Measurements from ENCODE around the gene NRG2.
A peak's percentile ranks its signal among the peaks of the same experiment; 100 is the strongest.

The NRG2 gene

DNA sequence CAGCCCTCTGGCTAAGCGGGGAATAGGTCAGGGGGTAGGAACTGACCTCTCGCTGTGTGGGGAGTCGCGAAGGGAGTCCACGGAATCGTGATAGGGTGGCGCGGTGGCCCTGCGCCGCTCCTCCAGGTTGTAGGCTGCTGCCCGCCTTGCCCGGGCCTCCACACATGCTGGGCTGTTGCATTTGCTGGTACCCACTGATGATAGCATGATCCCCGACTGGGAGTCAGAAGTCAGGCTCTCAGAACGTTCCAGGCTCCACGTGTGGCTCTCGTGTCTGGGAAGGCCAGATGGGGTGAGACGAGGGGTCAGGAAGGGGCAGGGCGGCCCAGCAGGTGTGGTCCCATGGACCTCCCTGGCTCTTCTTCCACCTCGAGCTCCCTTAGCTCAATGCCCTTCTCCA lies 191.5 kb downstream of the NRG2 start:
- no peak for DNase-seq

DNA sequence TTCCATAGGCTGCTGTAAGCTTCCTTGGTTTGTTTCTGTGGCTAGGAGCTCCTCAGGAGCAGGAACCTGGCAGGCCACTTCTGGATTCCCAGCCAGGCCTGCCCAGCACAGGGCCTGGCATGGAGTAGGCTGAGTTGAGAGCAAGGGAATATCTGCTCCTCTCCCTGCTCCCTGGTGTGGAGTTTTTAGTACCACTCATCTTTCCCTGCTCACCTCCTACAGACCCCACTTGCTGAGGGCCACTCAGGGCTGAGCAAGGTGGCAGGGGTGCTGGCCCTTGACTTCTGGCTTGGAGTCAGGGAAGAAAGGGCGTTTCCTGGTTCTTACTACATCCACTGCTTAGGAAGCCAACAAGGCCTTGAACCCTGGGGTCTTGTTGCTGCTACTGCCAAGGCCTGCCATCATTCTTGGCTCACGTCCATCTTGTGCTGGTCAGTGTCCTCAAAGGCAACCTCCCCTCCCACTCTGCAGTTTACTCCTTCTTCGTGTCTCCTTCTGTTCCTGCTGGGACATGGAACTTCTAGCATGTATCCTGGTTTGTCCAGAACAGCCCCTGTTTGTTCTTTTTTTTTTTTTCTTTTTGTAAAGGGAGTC lies 192.6 kb downstream of the NRG2 start:
- DNase-seq: no peak

DNA sequence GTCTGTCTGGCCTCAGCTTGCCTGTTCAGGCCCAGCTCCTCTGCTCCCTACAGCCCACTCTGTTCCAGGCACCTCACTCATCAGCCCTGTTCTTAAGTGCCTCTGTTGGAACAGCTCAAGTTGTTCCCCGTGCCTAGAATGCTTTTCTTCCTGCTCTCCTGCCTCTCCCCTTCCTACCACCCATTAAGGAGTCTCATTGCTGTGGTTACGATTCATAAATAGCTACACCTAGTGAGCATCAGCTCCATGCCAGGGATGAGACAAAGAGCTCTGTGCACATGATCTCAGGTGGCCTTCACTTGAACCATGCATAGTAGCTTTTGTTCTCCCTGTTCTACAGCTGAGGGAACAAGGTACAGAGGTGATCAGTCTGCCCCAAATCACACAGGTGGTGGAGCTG lies 193.2 kb downstream of the NRG2 start:
- no peak for DNase-seq

DNA sequence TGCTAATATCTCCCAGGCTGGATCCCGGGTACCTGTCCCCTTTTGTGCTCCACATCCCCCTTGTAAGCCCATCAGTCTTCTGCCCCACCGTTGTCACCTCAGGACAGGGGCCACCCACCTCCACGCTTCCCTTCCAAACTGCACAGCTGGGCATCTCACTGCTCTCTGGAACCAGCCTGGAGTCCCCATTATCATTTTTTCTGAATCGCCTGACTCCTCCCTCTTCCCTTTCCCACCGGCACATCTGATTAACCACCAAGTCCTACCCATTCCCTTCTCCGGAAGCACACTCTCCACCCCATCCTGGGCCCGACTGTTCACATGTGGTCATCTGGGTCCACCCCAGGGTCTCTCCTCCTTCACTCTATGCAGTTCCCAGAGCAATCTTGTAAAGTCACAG lies 193.6 kb downstream of the NRG2 start:
- no peak for DNase-seq

DNA sequence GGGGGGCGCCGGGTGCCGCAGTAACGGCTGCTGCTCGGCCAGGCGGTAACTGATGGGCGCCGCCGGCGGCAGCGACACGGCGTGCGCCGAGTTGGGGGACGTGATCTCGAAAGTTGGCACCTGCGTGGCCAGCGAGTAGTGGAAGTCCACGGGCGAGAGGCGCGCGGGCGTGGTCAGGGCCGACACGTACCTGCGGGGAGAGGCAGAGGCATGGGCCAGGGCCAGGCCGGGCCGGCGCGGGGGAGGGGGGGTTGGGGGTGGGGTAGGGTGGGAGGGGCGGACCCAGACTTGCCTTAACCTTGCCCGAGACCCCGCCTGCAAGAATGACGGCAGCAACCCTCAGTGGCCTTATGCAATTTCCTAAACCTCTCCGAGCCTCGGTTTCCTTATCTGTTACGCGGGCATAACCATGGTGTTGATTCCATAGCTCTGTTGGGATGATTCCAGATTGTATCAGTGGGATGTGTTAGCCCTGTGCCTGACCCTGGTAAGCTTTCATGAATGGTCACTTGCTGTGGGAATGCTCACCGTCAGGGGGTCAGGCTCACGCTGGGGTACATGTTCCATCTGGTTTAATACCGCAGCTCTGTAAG lies 194.5 kb downstream of the NRG2 start:
- DNase-seq: peak; percentile 33

DNA sequence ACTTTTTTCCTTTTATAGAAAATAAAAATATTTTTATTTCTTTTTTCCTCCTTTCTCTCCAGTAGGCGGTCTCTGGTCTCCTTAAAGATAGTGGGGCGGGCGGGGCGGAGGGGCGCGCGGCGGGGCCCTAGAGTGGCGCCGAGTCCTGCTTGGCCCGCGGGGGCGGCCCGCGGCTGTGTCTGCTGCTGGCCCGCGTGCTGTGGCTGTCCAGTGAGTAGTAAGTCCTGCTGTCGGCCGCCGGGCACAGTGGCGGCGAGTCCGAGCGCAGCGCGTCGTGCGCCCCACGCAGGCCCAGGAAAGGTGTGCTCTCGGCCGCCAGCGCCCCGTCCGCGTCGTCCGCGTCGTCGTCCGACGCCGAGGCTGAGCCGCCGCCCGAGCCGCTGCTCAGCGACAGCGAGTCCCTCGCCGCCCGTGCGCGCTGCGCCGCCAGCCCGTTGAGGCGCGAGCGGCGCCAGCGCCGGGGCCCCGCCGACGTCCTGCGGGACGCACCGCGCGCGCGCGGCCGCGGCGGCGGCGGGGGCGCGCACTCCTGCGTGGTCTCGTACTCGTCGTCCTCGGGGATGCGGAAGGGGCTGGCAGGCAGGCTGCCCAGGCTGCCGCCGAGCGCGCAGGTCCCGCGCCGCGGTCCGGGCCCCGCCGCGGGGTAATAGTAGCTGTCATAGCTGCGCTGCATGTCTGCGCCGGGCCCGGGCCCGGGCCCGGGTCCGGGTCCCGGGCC lies 195.2 kb downstream of the NRG2 start:
- peak; percentile 77 for DNase-seq

DNA sequence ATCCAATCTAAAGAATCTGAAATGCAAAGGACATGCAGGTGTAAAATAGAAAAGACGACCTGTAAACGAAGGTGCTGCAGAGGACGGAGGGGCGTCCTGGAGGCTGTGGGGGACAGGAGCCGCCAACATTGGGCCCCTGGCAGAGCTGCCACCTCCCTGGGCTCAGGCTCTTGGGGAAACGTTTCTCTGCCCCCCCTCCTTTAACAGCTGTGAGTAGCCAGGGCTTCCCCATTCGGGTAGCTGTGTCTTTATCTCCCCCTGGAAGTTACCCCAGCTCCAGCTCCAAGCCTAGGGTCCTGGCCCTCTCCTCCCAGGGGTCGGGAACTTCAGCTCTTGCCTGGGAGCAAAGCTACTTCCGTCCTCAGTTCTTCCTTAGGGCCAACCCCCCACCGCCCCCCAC lies 196.0 kb downstream of the NRG2 start:
- DNase-seq: no peak

DNA sequence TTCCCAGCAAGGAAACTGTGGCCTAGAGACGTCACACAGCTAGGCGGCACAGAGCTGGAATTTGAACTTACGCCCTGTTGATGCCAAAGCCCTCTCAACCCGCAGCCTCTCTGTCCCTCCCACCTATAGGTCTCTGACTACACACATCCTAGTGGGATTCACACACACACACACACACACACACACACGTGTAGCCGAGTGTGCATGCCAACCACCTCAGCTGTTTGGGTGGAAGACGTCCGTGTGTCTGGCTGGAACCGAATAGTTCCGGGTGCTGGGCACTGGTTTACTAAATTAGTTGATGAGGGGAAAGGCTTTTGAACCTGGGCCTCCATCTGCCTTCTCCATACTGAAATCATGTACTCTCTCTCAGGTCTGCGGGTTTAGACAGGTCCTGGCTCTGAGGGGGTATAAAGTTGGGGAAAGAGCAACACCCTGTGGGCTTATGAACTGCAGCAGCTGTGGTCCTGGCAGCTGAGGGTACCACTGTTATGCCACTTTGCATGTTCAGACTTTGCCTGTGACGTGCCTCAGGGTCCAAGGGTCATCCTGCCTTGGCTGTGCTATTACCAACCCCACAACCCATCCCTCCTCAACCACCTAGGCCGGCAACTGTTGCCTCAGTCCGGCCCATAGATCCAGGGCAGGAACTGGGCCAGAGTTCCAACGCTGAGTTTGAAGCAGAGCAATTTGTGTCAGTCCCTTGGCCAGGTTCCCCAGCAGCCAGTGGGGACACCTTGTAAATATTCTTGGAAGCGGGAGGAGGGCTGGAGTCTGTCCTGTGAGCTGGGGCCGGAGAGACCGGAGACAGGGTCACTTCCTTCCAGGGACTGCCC lies 197.0 kb downstream of the NRG2 start:
- DNase-seq: no peak

DNA sequence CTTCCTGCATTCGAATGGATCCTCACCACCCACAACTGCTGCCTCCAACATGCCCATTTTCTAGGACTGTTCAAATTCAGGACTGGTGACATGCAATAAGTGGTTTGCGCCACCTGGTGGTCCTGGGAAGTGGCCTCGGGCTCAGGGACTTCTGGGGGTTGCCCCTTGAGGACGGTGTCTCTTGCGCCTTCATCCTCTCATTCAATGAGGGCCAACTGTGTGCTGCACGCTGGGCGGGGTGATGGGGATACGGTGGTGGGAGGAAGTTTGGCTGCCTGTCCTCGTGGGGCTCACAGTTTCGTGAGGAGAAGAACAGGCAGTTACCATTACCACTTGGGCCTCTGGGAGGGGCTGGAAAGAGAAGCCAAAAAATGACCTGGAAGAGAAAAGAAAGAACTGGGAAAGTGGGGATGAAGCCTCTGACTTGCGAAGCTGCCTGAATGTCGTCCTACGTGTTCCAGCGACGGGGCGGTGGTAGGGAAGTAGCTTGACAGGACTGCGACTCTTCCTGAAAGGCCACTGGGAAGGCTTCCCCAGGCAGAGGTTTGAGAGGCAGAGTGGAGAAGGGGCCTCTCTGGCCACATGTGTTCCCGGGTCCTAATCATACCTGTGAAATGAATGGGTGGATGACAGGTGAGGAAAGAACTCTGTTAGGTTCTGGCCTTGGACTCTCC lies 198.5 kb downstream of the NRG2 start:
- DNase-seq: peak; percentile 75

DNA sequence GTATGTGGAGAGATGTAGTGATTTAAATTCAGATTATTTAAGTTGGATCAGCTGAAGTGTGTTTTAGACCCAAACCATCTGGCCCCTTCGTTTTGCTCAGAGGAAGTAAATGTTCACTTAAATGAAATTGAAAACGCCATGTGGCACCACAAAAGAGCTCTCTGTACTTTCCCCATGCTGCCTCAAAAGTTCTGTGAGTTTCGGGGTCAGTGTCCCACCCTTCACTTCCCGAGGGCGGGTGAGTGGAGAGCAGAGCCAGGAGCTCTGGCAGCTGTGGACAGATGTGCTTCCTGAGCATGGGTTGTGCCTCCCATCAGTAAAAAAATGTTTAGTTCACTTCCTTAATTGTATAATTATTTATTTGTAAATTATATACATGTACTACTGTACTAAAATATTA lies 199.1 kb downstream of the NRG2 start:
- no peak for DNase-seq

DNA sequence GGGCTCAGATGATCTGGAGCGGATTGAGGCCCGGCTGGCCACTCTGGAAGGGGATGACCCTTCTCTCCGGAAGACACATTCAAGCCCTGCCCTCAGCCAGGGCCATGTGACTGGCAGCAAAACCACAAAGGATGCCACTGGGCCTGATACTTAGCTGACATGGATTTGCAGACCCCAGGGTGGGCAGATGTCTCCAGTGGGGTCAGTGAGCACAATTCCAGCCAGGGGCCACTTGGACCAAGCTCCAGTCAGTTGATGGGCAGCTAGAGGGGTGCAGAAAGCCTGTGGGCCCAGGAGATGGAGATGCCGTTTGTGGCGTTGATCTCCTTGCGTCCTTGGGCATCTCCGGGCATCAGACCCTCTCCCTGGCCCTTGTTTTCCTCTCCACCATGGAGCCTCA lies 200.8 kb downstream of the NRG2 start:
- no peak for DNase-seq

DNA sequence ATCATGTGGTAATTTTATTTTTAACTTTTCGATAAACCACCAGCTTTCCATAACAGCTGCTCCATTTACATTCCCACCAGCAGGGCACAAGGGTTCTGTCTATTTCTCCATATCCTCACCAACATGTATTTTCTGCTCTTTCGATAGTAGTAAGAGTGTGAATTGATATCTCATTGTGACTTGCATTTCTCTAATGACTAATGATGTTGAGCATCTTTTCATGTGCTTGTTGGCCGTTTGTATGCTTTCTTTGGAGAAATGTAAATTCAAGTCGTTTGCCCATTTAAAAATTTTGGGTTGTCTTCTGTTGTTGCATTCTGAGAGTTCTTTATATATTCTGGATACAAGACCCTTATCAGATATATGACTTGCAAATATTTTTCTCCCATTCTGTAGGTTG lies 201.6 kb downstream of the NRG2 start:
- no peak for DNase-seq

DNA sequence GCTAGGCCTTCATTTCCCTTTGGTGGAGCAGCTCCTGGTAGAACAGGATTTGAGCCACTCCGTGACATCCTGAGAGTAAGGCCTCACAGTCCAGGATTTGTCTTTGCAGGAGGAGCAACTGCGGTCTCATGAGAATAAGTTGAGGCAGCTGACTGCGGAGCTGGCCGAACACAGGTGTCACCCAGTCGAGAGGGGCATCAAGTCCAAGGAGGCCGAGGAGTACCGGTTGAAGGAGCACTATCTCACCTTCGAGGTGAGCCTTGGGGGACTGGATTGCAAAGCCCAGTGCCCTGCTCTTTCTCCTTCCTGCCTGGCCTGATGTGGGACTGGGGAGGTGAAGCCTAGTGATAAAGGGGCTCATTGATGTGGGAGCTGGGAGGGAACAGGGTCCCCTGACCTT lies 203.2 kb downstream of the NRG2 start:
- DNase-seq: no peak

DNA sequence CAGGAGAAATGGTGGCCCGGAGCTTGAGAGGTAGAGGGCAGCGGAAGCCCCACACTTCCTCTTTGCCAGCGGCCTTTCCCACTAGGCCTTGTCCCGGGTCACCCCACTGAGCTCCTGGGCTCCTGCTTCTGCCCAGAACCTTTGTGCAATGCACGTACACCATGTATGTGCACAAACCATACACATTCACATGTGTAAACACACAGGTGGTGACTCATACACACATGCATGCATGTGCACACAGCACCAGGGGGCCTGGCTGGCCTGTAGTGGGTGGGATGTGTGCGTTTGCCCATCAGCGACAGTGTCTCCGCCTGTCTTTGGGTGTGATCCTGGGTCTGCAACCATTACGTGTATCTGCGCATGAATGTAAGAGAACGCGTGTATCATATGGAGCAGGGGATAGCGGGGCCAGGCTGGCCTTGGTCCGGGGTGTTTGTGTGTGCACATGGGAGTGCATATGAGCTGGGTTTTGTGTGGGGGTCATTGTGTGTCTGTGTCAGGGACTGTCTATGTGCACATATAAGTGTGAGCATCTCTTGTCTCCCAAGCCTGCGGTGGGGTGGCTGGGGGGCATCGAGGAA lies 203.8 kb downstream of the NRG2 start:
- no peak for DNase-seq

DNA sequence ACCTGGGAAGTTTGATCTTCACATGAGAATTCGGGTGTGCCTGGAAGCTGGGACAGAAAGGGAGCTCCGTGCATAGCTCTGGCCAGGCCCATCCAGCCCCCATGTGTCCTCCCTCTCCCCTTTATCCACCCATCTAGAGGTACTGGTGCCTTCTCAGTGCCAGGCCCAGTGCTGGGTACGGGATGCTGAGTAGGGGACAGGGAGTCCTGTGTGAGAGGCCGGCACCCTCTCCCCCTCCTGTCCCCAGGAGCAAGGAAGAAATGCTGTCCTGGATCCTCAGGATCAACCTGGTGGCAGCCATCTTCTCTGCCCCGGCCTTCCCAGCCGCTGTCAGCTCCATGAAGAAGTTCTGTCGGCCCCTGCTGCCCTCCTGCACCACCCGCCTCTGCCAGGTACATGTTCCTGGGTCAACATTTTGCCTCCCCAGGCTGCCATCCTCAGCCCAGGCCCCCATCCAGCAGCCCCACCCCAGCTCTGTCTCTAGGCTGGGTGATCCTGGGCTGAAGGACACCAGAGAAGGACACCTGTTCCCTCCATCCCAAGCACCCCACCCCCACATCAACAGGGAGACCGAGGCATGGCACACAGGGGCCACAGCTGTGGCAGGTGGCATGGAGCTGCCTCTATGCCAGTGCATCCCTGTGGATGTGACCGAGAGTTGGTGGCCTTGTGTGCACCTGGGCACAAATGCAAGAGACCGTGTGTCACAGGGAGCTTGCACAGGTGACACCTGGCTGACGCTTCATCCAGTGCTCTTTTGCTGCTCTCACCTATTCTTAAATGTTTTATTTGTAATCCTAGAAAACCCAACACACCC lies 204.5 kb downstream of the NRG2 start:
- DNase-seq: no peak

DNA sequence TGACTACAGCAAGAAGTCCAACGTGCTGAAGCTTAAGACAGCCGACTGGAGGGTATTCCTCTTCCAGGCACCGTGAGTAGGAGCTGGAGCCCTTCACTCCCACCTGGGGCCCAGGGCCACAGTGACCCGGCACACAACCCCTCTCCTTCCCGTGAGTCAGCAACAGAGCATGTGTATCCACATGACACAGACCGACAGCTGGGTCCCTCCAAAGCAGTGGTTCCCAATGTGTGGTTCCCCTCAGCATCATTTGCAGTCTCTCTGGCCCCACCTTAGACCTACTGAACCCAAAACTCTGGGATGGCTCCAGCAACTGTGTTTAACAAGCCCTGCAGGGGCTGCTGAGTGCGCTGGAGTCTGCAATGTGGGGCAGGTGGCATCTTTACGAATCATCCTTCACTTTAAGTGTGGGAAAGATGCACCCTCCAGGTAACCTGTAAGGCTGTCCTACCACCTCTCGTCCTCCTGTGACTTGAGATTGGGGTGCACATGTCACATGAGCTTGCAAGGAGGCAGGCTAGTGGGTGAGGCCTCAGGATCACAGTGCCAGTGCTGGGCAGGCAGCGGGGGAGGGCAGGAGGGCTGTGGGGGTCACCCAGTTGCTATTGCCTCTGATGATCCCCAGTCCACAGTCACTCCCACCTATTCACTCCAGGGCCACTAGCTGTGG lies 205.3 kb downstream of the NRG2 start:
- DNase-seq: no peak

DNA sequence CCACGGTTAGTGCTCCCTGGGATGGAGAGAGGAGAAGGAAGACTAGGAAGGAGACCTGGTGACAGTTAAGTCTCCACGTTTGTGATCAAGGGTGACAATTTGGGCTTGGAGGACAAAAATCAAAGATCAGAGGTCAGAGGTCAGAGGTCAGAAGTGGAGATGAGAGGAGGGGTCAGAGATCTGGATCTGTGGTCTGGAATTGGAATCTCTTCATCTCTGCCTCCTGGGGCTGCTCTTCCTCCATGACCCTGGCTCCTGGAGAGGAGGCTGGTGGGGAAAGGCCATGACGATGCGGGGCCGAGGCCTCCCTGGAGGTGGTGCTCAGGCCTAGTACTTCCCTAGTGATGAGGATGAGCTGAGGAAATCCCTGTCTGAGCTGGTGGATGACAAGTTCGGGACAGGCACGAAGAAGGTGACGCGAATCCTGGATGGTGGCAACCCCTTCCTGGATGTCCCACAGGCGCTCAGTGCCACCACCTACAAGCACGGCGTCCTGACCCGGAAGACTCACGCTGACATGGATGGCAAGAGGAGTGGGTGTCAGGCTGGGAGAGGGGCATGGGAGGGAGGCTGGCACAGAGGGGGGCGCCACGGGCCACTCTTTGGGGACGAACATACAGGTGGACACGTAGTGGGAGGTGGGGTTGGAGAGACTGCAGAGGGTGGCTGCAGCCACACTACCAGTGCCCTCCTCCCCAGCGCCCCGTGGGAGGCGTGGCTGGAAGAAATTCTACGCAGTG lies 206.5 kb downstream of the NRG2 start:
- no peak for DNase-seq

DNA sequence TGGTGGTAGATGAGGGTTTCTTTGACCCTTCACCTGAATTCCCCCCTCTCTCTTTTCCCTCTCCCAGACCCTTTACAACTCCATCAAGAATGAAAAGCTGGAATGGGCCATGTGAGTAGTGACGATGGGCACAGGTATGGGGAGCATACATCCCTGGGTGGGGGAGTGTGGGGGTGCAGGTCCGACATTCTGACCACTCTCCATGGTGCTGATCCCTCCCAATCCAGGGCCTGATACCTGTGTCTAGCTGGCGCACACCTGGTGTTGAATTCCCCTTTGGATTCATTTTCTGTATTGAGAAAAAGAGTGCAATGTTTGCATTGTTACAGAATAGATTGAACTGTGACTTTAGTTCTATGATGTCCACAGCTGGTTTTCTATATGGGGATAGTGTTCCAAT lies 207.4 kb downstream of the NRG2 start:
- no peak for DNase-seq

DNA sequence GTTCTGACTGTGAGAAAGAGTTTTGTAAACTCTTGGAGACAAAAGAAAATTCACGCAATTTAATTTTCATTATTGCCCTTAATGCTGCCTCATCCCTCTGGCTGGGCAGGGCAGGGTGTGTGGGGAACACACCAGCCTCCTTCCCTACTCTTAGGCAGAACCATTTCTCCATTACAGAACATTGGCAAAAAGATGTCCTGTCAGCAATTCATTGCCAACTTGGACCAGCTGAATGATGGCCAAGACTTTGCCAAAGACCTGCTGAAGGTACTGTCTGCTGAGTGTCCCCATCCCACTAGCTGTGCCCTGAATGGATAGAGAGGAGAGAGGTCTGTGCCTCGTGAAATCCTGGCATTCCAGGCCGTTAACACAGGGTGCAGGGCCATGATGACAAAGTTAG lies 209.6 kb downstream of the NRG2 start:
- no peak for DNase-seq

DNA sequence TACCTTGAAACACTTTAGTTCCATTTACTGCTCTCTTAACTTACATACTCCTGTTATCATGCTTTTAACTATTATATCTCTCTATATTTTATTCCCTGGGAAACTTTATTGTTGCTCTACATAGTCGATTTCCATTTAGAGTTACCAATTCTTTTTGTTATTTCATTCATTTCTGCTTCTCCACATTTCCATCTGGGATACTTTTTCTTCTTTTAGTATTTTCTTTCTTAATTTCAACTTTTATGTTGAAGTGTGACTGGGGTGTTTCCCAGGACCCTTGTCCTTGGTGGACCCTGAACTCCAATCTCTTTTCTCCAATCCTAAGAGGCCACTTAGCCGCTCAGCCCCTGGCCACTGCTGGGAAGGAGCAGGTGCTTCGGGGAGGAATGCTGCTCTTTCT lies 211.5 kb downstream of the NRG2 start:
- no peak for DNase-seq

DNA sequence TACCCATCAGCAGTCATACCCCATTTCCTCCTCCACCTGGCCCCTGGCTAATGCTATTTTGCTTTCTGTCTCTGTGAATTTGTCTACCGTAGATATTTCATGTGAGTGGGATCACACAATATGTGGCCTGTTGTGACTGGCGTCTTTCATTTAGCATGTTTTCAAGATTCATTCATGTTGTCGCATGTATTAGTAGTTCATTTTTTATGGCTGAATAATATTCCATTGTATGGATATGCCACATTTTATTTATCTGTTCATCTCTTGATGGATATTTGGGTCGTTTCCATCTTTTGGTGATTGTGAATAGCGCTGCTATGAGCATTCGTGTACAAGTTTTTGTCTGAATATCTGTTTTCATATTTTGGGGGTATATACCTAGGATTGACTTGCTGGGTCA lies 213.6 kb downstream of the NRG2 start:
- no peak for DNase-seq
